Trophoblast cell (in vitro differentiated cells and primary cell): ENCODE results near the gene SCAPER.
"Not testable (repeated sequence)": the region's sequence is repeated elsewhere in the genome, so short reads cannot be mapped to it uniquely, and the experiment has no call there.

ENCODE experiments used
- DNase-seq, 2 donors: peaks; one replicate each; pipeline ENCODE4 v3.0.0-alpha.2; 2016
- H2AFZ ChIP-seq: 2 replicates; pipeline ENCODE4 v1.6.1; 2013; ENCODE audit warnings: low read length, moderate library complexity, mild to moderate bottlenecking; ENCODE audit not compliant: insufficient read depth, poor library complexity
- H2AK5ac ChIP-seq: 2 replicates; pipeline ENCODE4 v1.6.1; 2013; ENCODE audit warnings: mild to moderate bottlenecking, low read length
- H2BK120ac ChIP-seq: 2 replicates; pipeline ENCODE4 v1.6.1; 2013; ENCODE audit warnings: low read length, mild to moderate bottlenecking, moderate library complexity; ENCODE audit not compliant: insufficient read depth, poor library complexity
- H2BK12ac ChIP-seq: 2 replicates; pipeline ENCODE4 v1.6.1; 2013; ENCODE audit warnings: mild to moderate bottlenecking, low read length, moderate library complexity
- H2BK5ac ChIP-seq: 2 replicates; pipeline ENCODE4 v1.6.1; 2013; ENCODE audit warnings: low read length, low read depth, moderate library complexity, mild to moderate bottlenecking; ENCODE audit not compliant: poor library complexity
- H3K14ac ChIP-seq: 2 replicates; pipeline ENCODE4 v1.6.1; 2013; ENCODE audit warnings: mild to moderate bottlenecking, low read length
- H3K18ac ChIP-seq: 2 replicates; pipeline ENCODE4 v1.6.1; 2013; ENCODE audit warnings: mild to moderate bottlenecking, low read length
- H3K23ac ChIP-seq: 2 replicates; pipeline ENCODE4 v1.6.1; 2013; ENCODE audit warnings: low read length
- H3K27ac ChIP-seq: 2 replicates; pipeline ENCODE4 v1.5.1; 2013; ENCODE audit warnings: low read depth, mild to moderate bottlenecking, inconsistent platforms, low read length, moderate library complexity
- H3K27me3 ChIP-seq: 2 replicates; pipeline ENCODE4 v1.6.1; 2013; ENCODE audit warnings: inconsistent platforms, mild to moderate bottlenecking, low read length, moderate library complexity; ENCODE audit not compliant: insufficient read depth
- H3K36me3 ChIP-seq, 2 experiments: 1 replicate in 1 of 2; 2 replicates in 1 of 2; pipeline ENCODE4 v1.6.1; 2013; ENCODE audit warnings: low read length in 2 of 2, mild to moderate bottlenecking in 2 of 2, moderate library complexity in 1 of 2; ENCODE audit not compliant: insufficient read depth in 2 of 2, control insufficient read depth in 1 of 2
- H3K4ac ChIP-seq: 2 replicates; pipeline ENCODE4 v1.6.1; 2013; ENCODE audit warnings: low read depth, mild to moderate bottlenecking, low read length, moderate library complexity
- H3K4me1 ChIP-seq, 2 experiments: 1 replicate in 1 of 2; 2 replicates in 1 of 2; pipeline ENCODE4 v1.6.1; 2013; ENCODE audit warnings: low read length in 2 of 2, mild to moderate bottlenecking in 2 of 2, moderate library complexity in 1 of 2; ENCODE audit not compliant: insufficient read depth in 2 of 2, control insufficient read depth in 1 of 2
- H3K4me2 ChIP-seq: 2 replicates; pipeline ENCODE4 v1.6.1; 2013; ENCODE audit warnings: inconsistent platforms, mild to moderate bottlenecking, low read length, moderate library complexity
- H3K4me3 ChIP-seq: 2 replicates; pipeline ENCODE4 v1.5.1; 2013; ENCODE audit warnings: mild to moderate bottlenecking, low read depth, low read length, inconsistent platforms
- H3K79me1 ChIP-seq: one replicate; pipeline ENCODE4 v1.6.1; 2013; ENCODE audit warnings: low read length
- H3K79me2 ChIP-seq: 2 replicates; pipeline ENCODE4 v1.6.1; 2013; ENCODE audit warnings: low read length, mild to moderate bottlenecking; ENCODE audit not compliant: control insufficient read depth, insufficient read depth, poor library complexity
- H3K9ac ChIP-seq: 2 replicates; pipeline ENCODE4 v1.6.1; 2013; ENCODE audit warnings: mild to moderate bottlenecking, low read length
- H3K9me3 ChIP-seq: 2 replicates; pipeline ENCODE4 v1.6.1; 2013; ENCODE audit warnings: low read depth, mild to moderate bottlenecking, control low read depth, inconsistent platforms, low read length; ENCODE audit not compliant: insufficient read depth
- H4K12ac ChIP-seq: 2 replicates; pipeline ENCODE4 v1.6.1; 2013; ENCODE audit warnings: low read depth, mild to moderate bottlenecking, low read length, moderate library complexity
- H4K8ac ChIP-seq: 2 replicates; pipeline ENCODE4 v1.6.1; 2013; ENCODE audit warnings: low read depth, mild to moderate bottlenecking, low read length, moderate library complexity
- H4K91ac ChIP-seq: one replicate; pipeline ENCODE4 v1.6.1; 2013; ENCODE audit warnings: low read depth, mild to moderate bottlenecking, low read length, moderate library complexity
- WGBS: extraction: QIAGEN DNeasy Blood & Tissue Kit; methylation state at CpG from one replicate; pipeline ENCODE4 v1.1.7; 2013; ENCODE audit warnings: missing lambda C conversion rate; ENCODE audit not compliant: insufficient read length, insufficient coverage; ENCODE audit errors: extremely low coverage; 5-methylcytosine and 5-hydroxymethylcytosine counted together

Gene SCAPER

GRCh38 chr15:76850367-76850766, 54.8 kb downstream of the SCAPER start:
- not testable (repeated sequence) for H3K36me3 ChIP-seq, H4K12ac ChIP-seq, H3K27me3 ChIP-seq, H3K23ac ChIP-seq, H3K4ac ChIP-seq, DNase-seq, H2BK5ac ChIP-seq, H3K4me2 ChIP-seq, H3K14ac ChIP-seq, H3K9me3 ChIP-seq, H4K91ac ChIP-seq, H2BK120ac ChIP-seq, H3K18ac ChIP-seq, H2AK5ac ChIP-seq, H3K4me1 ChIP-seq, H4K8ac ChIP-seq, H3K79me1 ChIP-seq, H3K79me2 ChIP-seq, H3K27ac ChIP-seq, H2BK12ac ChIP-seq, H2AFZ ChIP-seq, H3K9ac ChIP-seq, H3K4me3 ChIP-seq

DNA sequence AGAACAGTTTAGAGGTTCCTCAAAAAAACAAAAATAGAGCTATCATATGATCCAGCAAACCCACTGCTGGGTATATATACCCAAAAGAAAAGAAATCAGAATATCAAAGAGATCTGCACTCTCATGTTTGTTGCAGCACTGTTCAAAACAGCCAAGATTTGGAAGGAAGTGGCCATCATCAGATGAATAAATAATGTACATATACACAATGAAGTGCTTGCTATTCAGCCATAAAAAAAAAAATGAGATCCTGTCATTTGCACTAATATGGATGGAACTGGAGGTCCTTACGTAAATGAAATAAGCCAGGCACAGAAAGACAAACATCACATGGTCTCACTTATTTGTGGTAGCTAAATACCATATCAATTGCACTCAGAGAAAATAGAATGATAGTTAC, 58.4 kb downstream of the SCAPER start:
- H2BK12ac ChIP-seq, result no peak overlapping the region
- no peak overlapping the region for H3K4me3 ChIP-seq
- H3K27me3 ChIP-seq, result no peaks in the 10 kb centered on the region
- no peak overlapping the region for H3K27ac ChIP-seq
- no peaks in the 10 kb centered on the region for H3K9me3 ChIP-seq
- peaks cover 0 to 2% of the 10 kb centered on the region in 2 experiments for H3K36me3 ChIP-seq
- no peak overlapping the region for H4K12ac ChIP-seq
- no peak overlapping the region for H3K14ac ChIP-seq
- WGBS, result no CpG with 5 or more reads among the region's 1 CpG
- H3K4me1 ChIP-seq, result no peaks in the 10 kb centered on the region
- no peak overlapping the region for H4K8ac ChIP-seq
- H2AFZ ChIP-seq, result no peak overlapping the region
- no peak for DNase-seq
- H3K79me1 ChIP-seq, result no peaks in the 10 kb centered on the region
- no peak overlapping the region for H4K91ac ChIP-seq
- H3K79me2 ChIP-seq, result no peaks in the 10 kb centered on the region
- no peak overlapping the region for H2AK5ac ChIP-seq
- no peak overlapping the region for H2BK5ac ChIP-seq
- no peak overlapping the region for H3K9ac ChIP-seq
- no peak overlapping the region for H2BK120ac ChIP-seq
- no peak overlapping the region for H3K23ac ChIP-seq
- no peak overlapping the region for H3K18ac ChIP-seq
- no peak overlapping the region for H3K4me2 ChIP-seq
- H3K4ac ChIP-seq, result no peak overlapping the region

GRCh38 chr15:76844096-76844495, 61.0 kb downstream of the SCAPER start:
- no peak overlapping the region for H2AFZ ChIP-seq
- no peaks in the 10 kb centered on the region for H3K4me1 ChIP-seq
- no peak overlapping the region for H3K9ac ChIP-seq
- no peak overlapping the region for H3K14ac ChIP-seq
- H3K27ac ChIP-seq, result no peak overlapping the region
- no peaks in the 10 kb centered on the region for H3K36me3 ChIP-seq
- no peaks in the 10 kb centered on the region for H3K27me3 ChIP-seq
- H2BK120ac ChIP-seq, result no peak overlapping the region
- no peak overlapping the region for H4K12ac ChIP-seq
- H2AK5ac ChIP-seq, result no peak overlapping the region
- no peak for DNase-seq
- H3K4me3 ChIP-seq, result no peak overlapping the region
- no peak overlapping the region for H3K4ac ChIP-seq
- H2BK5ac ChIP-seq, result no peak overlapping the region
- WGBS, result no CpG with 5 or more reads among the region's 3 CpGs
- H3K79me1 ChIP-seq, result no peaks in the 10 kb centered on the region
- H3K9me3 ChIP-seq, result no peaks in the 10 kb centered on the region
- H4K91ac ChIP-seq, result no peak overlapping the region
- H3K79me2 ChIP-seq, result no peaks in the 10 kb centered on the region
- H4K8ac ChIP-seq, result no peak overlapping the region
- no peak overlapping the region for H3K23ac ChIP-seq
- no peak overlapping the region for H3K4me2 ChIP-seq
- H2BK12ac ChIP-seq, result no peak overlapping the region
- no peak overlapping the region for H3K18ac ChIP-seq

DNA sequence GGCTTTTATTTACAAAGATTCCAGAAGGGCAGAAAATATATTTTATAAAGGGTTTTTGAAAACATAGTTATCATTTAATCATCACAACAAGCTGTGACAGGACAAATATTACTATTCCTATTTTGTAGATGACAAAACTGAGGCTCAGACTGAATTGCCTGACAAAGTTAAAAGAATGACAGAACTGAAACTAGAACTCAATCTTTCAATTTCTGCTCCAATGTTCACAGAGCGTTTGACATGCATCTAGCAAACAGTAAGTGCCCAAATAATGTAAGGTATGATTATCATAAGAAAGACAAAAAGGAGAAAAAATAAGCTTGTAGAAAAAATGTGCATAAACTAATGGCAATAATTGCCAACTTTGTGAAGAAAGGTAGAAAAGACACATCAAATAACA, 61.9 kb downstream of the SCAPER start:
- no CpG with 5 or more reads among the region's 1 CpG for WGBS

More for the DNA sequence above, 61.9 kb downstream of the SCAPER start:
- Histone ChIP-seq H2BK120ac (no peak overlapping the region), H3K23ac (no peak overlapping the region), H3K9me3 (no peaks in the 10 kb centered on the region), H2AK5ac (no peak overlapping the region), H3K27me3 (no peaks in the 10 kb centered on the region), H2AFZ (no peak overlapping the region), H4K91ac (no peak overlapping the region), H2BK5ac (no peak overlapping the region), H3K18ac (no peak overlapping the region), H3K4ac (no peak overlapping the region), H3K79me2 (no peaks in the 10 kb centered on the region), H3K9ac (no peak overlapping the region), H3K79me1 (no peaks in the 10 kb centered on the region), H3K36me3 (no peaks in the 10 kb centered on the region), H3K4me3 (no peak overlapping the region), H3K4me2 (no peak overlapping the region), H2BK12ac (no peak overlapping the region), H3K27ac (no peak overlapping the region), H3K14ac (no peak overlapping the region), H4K8ac (no peak overlapping the region), H3K4me1 (no peaks in the 10 kb centered on the region), H4K12ac (no peak overlapping the region)
- no peak for DNase-seq
